Gastrocnemius medialis (tissue), 4 donors: ENCODE measurements around the gene SYNGR2. TPM values are rescaled to one million over a fixed set of nuclear protein-coding genes. Genes with fewer than 3 reads are reported as not detected.

ENCODE experiments used
- ATAC-seq, 2 donors: fragments of 150-250 bp; one replicate each; pipeline ENCODE4 v1.9.1; 2016
- DNase-seq, 2 donors: peaks; one replicate each; pipeline ENCODE4 v3.0.0-alpha.2; 2019
- H3K27ac ChIP-seq, 4 donors: fragments of 200-600 bp; sonication (generic); 1 replicate in 1 of 4; 2 replicates in 3 of 4; pipeline ENCODE4 v1.5.1; 2016 to 2018; ENCODE audit warnings: mild to moderate bottlenecking in 2 of 4, moderate library complexity in 1 of 4
- H3K27me3 ChIP-seq, 3 donors: fragments of 200-600 bp; sonication (generic) in 2 of 3; 1 replicate in 1 of 3; 2 replicates in 2 of 3; pipeline versions ENCODE4 v1.5.1 to v1.6.0; 2016 to 2019; ENCODE audit warnings: mild to moderate bottlenecking in 1 of 3, moderate library complexity in 1 of 3
- H3K36me3 ChIP-seq, 2 donors: fragments of 200-600 bp; sonication (generic) in 1 of 2; one replicate each; pipeline ENCODE4 v1.5.1; 2017 to 2018
- H3K4me1 ChIP-seq, 2 donors: fragments of 200-600 bp; sonication (generic) in 1 of 2; one replicate each; pipeline ENCODE4 v1.5.1; 2016 to 2017; ENCODE audit warnings: mild to moderate bottlenecking in 2 of 2
- H3K4me3 ChIP-seq, 4 donors: fragments of 200-600 bp; sonication (generic) in 3 of 4; 1 replicate in 1 of 4; 2 replicates in 3 of 4; pipeline ENCODE4 v1.5.1; 2016 to 2019; ENCODE audit warnings: mild to moderate bottlenecking in 2 of 4
- H3K9me3 ChIP-seq, 3 donors: fragments of 200-600 bp; sonication (generic) in 2 of 3; 1 replicate in 1 of 3; 2 replicates in 2 of 3; pipeline ENCODE4 v1.5.1; 2016 to 2019
- CTCF ChIP-seq, 5 experiments: fragments of 450-650 bp in 3 of 5; fragments of 200-600 bp in 2 of 5; sonication (generic) in 2 of 5; IDR thresholded peaks in 4 of 5; conservative IDR thresholded peaks in 1 of 5; 1 replicate in 4 of 5; 2 replicates in 1 of 5; pipeline ENCODE4 v1.5.1; 2016 to 2019; ENCODE audit warnings: antibody characterized with exemption in 5 of 5, mild to moderate bottlenecking in 3 of 5, moderate library complexity in 3 of 5
- POLR2A ChIP-seq, 2 donors: fragments of 450-650 bp; IDR thresholded peaks; one replicate each; pipeline ENCODE4 v1.6.1; 2017; ENCODE audit warnings: antibody characterized with exemption in 2 of 2, mild to moderate bottlenecking in 2 of 2, moderate library complexity in 2 of 2
- in situ Hi-C, 4 donors: fragments of 200-750 bp; cut with MboI; loops; one replicate each; pipeline versions ENCODE4 v1.15.0 to v1.8.0; 2017; ENCODE audit warnings: low sequenced_read_pairs in 4 of 4
- intact Hi-C: fragments of 100-400 bp; cut with DNase I; formaldehyde crosslinking; loops from one replicate; pipeline ENCODE4 v1.15.1; 2023; ENCODE audit warnings: low total_unique reads
- total RNA-seq, 4 donors: library from RNA; depleted of rRNA; stranded (reverse); fragments of >200 nt; gene quantifications; one replicate each; pipeline versions ENCODE4 v1.1.0 to v1.2.3, GENCODE V29; 2016

The SYNGR2 gene
- total RNA-seq, 4 donors from 2014 or later, result 104 to 218 (median 163) TPM

DNA sequence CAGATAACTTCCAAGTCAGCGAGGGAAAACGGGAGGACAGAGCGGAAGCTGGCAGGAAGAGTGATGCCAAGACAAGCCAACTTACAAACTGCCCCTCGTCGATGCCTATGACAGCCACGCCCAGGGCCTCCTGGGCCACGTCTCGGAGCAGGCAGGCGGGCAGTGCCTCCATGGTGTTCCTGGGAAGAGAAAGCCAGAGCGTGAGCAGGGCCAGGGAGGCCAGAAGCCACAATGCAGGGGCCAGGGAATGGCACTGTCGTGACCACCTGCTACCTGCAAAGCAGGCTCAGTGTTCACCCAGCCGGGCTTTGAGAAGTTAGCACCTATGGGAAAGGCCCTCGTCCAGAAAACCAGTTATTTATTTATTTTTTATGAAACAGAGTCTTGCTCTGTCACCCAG, 14.1 kb downstream of the SYNGR2 start:
- ATAC-seq, result no peak

DNA sequence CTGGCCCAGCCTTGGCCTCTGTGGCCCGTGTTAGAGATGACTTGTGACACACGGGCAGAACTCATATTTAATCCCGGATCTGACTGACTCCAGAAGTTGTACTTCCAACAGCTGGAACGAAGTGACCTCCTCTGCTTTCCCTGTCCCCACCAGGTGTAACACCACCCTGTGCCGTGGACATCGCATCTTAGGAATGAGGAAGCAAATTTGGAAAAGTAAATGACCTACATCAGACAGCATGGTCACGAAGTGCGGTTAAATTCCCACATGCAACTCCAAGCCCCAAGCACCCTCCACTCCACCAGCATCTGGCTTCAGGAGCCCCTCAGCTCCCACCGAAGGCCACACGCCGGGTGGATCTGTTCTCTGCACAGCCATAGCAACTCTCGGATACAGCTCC, 15.5 kb downstream of the SYNGR2 start:
- Histone ChIP-seq H3K9me3 (no peaks in the 10 kb centered on the region), H3K36me3 (no peaks in the 10 kb centered on the region), H3K27ac (no peak overlapping the region), H3K27me3 (no peaks in the 10 kb centered on the region), H3K4me3 (no peak overlapping the region), H3K4me1 (peaks cover 21 to 31% of the 10 kb centered on the region in 2 donors)
- intact Hi-C loops (no loop called here), in situ Hi-C loops (loop anchor here in 1 of 4 donors (10.0 kb wide), 1 partner anchor 69 kb away; no protein-coding TSS in a partner anchor)
- ATAC-seq (no peak), DNase-seq (no peak)
- TF ChIP-seq CTCF (IDR thresholded peaks at IDR 0.05 in 4 of 5, conservative IDR thresholded peaks at IDR 0.05 in 1 of 5) (no peak), POLR2A (IDR thresholded peaks at IDR 0.05) (no peak)

More for the DNA sequence above, 14.1 kb downstream of the SYNGR2 start:
- Histone ChIP-seq H3K4me1 (peaks cover 13 to 20% of the 10 kb centered on the region in 2 donors), H3K36me3 (no peaks in the 10 kb centered on the region), H3K9me3 (no peaks in the 10 kb centered on the region), H3K27me3 (no peaks in the 10 kb centered on the region), H3K27ac (no peak overlapping the region), H3K4me3 (no peak overlapping the region)
- TF ChIP-seq POLR2A (IDR thresholded peaks at IDR 0.05) (no peak), CTCF (IDR thresholded peaks at IDR 0.05 in 4 of 5, conservative IDR thresholded peaks at IDR 0.05 in 1 of 5) (no peak)
- DNase-seq, result no peak
- intact Hi-C loops, result no loop called here
- in situ Hi-C loops, result loop anchor here in 1 of 4 donors (10.0 kb wide), 1 partner anchor 68 kb away; no protein-coding TSS in a partner anchor

DNA sequence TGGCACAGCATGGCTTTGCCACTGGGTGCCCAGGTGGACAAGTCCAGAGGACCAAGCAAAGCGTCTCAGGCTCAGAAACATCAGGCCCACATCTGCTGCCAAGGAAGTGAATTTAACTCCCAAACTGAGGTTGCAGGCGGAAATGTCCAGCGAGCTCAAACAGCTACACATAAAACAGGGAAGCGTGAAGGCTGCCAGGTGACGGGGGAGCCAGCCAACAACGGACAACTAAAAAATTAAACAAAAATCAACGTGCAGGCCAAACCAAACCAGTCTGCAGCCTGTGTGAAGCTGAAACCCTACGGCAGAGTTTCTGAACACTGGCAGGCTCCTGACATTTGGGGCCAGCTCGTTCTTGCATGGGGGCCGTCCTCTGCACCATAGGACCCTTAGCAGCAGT, 16.0 kb downstream of the SYNGR2 start:
- in situ Hi-C loops, result loop anchor here in 1 of 4 donors (10.0 kb wide), 1 partner anchor 70 kb away; no protein-coding TSS in a partner anchor
- H3K27ac ChIP-seq, result no peak overlapping the region
- no peak overlapping the region for H3K4me3 ChIP-seq
- ATAC-seq (no peak), DNase-seq (no peak)
- intact Hi-C loops, result no loop called here
- TF ChIP-seq POLR2A (IDR thresholded peaks at IDR 0.05) (no peak), CTCF (IDR thresholded peaks at IDR 0.05 in 4 of 5, conservative IDR thresholded peaks at IDR 0.05 in 1 of 5) (no peak)
- no peaks in the 10 kb centered on the region for H3K36me3 ChIP-seq
- peaks cover 21 to 28% of the 10 kb centered on the region in 2 donors for H3K4me1 ChIP-seq
- no peaks in the 10 kb centered on the region for H3K9me3 ChIP-seq
- no peaks in the 10 kb centered on the region for H3K27me3 ChIP-seq

- H3K36me3 ChIP-seq, result no peaks in the 10 kb centered on the region
- ATAC-seq (no peak), DNase-seq (no peak)
- in situ Hi-C loops (loop anchor here in 1 of 4 donors (10.0 kb wide), 1 partner anchor 70 kb away; no protein-coding TSS in a partner anchor), intact Hi-C loops (no loop called here)
- no peak for TF ChIP-seq POLR2A (IDR thresholded peaks at IDR 0.05)
- no peak for TF ChIP-seq CTCF (IDR thresholded peaks at IDR 0.05 in 4 of 5, conservative IDR thresholded peaks at IDR 0.05 in 1 of 5)
- no peaks in the 10 kb centered on the region for H3K27me3 ChIP-seq
- no peak overlapping the region for H3K27ac ChIP-seq
- H3K4me1 ChIP-seq, result peaks cover 18 to 23% of the 10 kb centered on the region in 2 donors
- no peaks in the 10 kb centered on the region for H3K9me3 ChIP-seq
- H3K4me3 ChIP-seq, result no peak overlapping the region
Measured at GRCh38 chr17:78184868-78185267, 16.5 kb downstream of the SYNGR2 start.
